Omental fat pad (tissue), 4 donors: ENCODE results near the gene ACOXL. TPM values are rescaled to one million over a fixed set of nuclear protein-coding genes. Genes with fewer than 3 reads are reported as not detected.

Experiments
- ATAC-seq: fragments of 150-250 bp; one replicate; pipeline ENCODE4 v1.9.1; 2016; ENCODE audit warnings: mild to moderate bottlenecking, moderate library complexity; ENCODE audit not compliant: low FRiP score
- DNase-seq: peaks from one replicate; pipeline ENCODE4 v3.0.0-alpha.2; 2019; ENCODE audit warnings: low spot score
- total RNA-seq, 4 donors: library from RNA; depleted of rRNA; stranded (reverse); fragments of >200 nt; gene quantifications; one replicate each; pipeline ENCODE4 v1.1.0, GENCODE V29; 2016
- TF ChIP-seq, protein P1 (sequence below), 3 donors: fragments of 450-650 bp; IDR thresholded peaks; one replicate each; pipeline ENCODE4 v1.5.1; 2016 to 2017; ENCODE audit warnings: antibody characterized with exemption in 3 of 3, mild to moderate bottlenecking in 3 of 3, moderate library complexity in 2 of 3

ACOXL gene
- total RNA-seq, 4 donors from 2014 or later: 0.12 to 0.84 TPM; not detected in 2

GRCh38 chr2:110771547-110772382, 39.4 kb downstream of the ACOXL start:
- DNase-seq (no peak), ATAC-seq (no peak)
- TF ChIP-seq, protein P1, sequence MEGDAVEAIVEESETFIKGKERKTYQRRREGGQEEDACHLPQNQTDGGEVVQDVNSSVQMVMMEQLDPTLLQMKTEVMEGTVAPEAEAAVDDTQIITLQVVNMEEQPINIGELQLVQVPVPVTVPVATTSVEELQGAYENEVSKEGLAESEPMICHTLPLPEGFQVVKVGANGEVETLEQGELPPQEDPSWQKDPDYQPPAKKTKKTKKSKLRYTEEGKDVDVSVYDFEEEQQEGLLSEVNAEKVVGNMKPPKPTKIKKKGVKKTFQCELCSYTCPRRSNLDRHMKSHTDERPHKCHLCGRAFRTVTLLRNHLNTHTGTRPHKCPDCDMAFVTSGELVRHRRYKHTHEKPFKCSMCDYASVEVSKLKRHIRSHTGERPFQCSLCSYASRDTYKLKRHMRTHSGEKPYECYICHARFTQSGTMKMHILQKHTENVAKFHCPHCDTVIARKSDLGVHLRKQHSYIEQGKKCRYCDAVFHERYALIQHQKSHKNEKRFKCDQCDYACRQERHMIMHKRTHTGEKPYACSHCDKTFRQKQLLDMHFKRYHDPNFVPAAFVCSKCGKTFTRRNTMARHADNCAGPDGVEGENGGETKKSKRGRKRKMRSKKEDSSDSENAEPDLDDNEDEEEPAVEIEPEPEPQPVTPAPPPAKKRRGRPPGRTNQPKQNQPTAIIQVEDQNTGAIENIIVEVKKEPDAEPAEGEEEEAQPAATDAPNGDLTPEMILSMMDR (IDR thresholded peaks at IDR 0.05): no peak

- ATAC-seq: no peak
Observed at GRCh38 chr2:110772383-110772755, 40.0 kb downstream of the ACOXL start.

DNA sequence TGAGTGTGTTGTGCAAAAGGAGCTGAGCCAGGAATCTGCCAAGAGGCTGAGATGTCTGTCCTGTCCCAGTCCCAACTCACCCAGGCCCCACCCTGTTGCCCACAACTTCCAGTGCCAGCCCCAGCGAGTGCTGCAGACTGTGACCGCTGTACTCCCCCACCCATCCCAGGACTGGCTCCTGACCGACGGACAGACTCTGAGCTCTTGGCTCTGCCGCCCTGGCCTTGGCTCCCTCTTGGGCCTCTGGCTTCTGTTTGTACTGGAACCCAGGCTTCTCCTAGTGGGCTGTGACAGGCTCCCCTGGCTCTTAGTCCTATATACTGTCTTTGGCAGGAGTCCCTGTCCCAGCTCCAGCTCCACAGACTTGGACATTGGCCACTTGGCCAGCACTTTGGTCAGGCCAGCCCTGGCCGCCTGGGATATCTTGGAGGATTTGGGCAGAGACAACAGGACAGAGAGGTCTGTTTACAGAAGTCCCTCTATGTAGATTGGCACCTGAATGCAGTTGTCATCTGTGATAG, 41.1 kb downstream of the ACOXL start:
- ATAC-seq: no peak
- TF ChIP-seq, protein P1 (IDR thresholded peaks at IDR 0.05): no peak
- no peak for DNase-seq

More at GRCh38 chr2:110772383-110772755, 40.0 kb downstream of the ACOXL start:
- no peak for DNase-seq
- TF ChIP-seq, protein P1 (IDR thresholded peaks at IDR 0.05): no peak

DNA sequence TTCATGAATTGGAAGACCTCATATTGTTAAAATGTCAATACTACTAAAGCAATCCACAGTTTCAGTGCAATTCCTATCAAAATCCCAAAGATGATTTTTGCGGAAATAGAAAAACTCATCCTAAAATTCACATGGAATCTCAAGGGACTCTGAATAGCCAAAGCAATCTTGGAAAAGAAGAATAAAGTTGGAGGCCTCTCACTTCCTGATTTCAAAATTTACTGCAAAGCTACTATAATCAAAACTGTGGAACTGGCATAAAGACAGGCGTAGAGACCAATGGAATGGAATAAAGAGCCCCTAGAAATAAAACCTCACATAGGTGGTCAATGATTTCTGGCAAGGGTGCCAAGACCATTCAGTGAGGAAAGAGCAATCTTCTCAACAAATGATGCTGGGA, 42.3 kb downstream of the ACOXL start:
- ATAC-seq (no peak), DNase-seq (no peak)
- TF ChIP-seq, protein P1 (IDR thresholded peaks at IDR 0.05): no peak

DNA sequence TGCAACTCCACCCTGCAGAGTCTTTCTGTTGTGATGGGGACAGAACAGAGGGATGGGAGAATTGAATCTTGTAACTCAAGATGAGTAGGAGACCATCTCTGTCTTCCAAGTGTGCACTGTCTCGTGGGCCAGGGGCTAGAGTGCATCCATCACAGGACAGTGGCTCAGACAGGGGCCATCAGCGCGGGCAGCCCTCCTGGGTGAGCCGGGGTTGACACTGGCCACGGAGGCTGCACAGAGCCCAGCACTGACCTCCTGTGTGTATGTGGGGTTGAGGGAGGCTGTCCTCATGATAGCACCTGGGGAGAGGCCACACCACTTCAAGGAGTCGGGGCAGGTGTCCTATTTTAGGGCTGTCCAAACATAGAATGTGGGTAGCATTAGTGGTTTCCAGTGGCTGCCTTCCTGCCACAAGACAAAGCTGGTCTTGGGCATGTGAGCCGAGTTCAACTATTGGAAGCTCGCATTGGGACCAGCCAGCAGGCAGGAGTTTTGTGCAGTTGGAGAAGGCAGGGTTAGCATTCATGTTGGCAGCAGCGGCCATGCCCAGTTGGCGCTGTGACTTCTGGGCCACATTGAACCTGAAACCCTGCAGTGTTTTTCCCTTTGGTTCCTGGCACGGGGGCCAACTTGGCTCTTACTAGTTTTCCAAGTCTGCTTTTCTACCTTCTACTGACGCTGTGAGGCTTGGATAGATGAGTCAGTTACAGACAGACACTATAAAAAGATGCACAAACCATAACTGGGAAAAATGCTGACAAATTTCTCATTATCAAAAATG, 45.3 kb downstream of the ACOXL start:
- DNase-seq: no peak
- TF ChIP-seq, protein P1 (IDR thresholded peaks at IDR 0.05): no peak
- no peak for ATAC-seq

DNA sequence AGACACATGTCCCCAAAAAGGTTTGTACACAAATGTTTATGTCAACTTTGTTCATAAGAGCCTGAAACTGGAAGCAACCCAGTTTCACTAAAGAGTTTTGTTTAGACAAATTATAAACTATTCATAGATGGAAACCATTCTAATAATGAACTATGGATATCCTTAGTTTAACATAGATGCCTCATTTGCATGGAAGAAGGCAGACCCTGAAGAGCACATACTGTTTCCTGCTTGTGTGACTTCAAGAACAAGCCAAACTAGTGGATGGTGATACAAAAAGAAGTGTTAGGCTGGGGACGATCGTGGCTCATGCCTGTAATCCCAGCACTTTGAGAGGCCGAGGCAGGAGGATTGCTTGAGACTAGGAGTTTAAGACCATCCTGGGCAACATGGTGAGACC, 48.1 kb downstream of the ACOXL start:
- DNase-seq (no peak), ATAC-seq (no peak)
- TF ChIP-seq, protein P1 (IDR thresholded peaks at IDR 0.05): no peak
